Suppressor macrophage treated with lipopolysaccharide for 4 hours (primary cell): Measurements from ENCODE around the gene CD209.
A peak's percentile ranks its signal among the peaks of the same experiment; 100 is the strongest.

ENCODE experiments used
- DNase-seq: peaks from one replicate; pipeline ENCODE4 v3.0.0-alpha.2; 2020

Gene CD209

DNA sequence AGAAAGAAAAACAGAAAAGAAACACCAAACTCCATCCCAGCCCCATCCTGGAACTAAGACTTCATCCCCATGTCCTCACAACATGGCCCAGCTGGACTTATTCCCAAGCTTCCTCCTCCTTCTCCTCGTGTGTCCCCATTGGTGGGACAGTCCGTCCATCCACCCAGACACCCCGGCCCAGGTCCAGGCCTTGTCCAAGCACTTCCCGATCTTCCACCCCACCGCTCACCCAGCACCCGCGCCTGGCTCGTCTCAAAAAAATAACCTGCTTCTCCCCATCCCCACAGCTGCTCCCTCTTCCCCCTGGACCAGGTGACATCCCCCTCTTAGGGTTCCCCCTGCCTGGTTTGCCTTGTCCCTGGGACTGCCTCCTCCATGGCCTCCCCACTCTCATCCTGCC lies 44.0 kb downstream of the CD209 start:
- no peak for DNase-seq

DNA sequence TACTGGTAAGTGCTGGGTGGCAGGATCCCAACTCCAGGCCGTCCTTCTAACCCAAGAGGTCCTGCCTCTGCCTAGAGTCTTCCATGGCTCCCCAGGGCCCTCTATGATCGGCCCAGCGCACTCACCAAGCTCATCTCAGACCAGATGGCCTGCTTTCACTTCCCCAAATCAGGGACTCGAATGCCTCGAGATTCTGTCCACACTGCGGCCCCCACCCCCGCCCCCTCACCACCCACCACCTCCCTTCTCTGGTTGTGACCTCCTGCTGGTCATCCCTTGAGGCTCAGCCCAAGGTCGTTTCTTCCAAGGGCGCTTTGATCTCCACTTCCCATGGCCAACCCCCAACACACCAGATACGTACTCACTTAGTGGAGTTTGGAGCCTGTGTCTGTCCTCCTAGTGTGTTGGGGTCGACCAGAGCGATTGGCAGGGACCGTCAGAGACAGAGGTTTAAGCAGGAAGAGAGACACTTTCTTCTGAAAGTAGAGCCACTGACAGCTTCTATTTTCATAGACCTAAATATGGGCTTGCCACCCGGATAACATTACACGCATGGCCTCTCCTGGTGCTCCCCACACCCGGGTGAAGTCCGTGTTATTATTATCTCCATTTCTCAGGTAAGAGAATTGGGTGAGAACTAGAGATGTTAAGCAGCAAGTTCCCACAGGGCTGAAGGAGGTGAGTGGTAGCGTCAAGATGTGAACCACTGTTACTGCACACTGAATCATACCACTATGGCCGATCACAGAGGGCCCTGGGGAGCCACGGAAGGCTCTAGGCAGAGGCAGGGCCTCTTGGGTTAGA lies 45.5 kb downstream of the CD209 start, which contains the start of gene FCER2:
Gene FCER2 (minus strand): TSS at position 478 of the 804 bp plus-strand sequence. CDS start 2,371 bp downstream, outside the sequence.
- DNase-seq: peak; percentile 66

DNA sequence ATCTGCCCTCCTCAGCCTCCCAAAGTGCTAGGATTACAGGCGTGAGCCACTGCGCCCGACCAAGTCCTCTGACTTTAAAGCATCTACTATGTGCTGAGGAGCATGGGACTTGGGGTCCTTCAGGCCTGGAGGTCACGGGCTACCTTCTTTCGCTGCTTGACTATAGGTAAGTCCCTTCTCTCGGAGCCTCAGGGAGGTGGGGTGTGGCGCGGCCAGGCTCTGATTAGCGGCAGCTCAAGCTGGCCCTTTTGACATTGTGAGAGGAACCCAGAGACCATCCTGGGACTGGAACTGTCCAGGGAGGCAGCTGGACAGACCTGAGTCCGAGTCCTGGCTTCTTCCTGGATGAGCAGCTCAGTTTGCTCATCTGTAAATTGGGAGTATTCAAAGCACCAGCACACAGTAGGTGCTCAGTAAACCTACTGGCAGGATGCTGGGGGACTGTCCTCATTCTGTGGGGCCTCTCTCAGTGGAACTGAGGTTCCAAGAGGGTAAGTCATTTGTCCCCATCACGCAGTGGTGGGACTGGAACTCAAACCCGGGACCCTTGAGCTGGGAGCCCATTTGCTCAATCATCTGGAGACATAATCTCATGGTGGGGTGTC lies 46.2 kb downstream of the CD209 start:
- no peak for DNase-seq

GRCh38 chr19:7699417-7700401 lies 47.6 kb downstream of the CD209 start:
- peak; percentile 64 for DNase-seq

GRCh38 chr19:7699003-7699402 lies 48.3 kb downstream of the CD209 start:
- DNase-seq: no peak

DNA sequence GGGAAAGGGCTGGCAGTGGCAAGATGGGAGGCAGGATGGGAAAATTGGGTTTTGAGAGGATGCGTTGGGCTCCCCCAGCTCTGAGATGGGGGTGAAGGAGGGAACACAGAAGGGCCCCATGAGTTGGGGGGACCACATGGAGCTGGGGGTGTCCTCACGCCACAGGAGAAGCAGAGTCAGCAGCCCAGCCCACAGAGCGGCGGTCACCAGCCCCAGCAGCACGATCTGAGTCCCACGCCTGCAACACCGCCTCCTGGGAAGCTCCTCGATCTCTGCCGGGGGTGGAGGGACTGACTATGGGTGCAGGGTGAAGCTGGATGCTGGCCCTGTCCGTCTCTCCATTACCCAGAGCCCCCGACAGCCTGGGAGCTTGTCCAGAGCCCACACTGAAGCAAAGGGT lies 48.8 kb downstream of the CD209 start:
- no peak for DNase-seq

DNA sequence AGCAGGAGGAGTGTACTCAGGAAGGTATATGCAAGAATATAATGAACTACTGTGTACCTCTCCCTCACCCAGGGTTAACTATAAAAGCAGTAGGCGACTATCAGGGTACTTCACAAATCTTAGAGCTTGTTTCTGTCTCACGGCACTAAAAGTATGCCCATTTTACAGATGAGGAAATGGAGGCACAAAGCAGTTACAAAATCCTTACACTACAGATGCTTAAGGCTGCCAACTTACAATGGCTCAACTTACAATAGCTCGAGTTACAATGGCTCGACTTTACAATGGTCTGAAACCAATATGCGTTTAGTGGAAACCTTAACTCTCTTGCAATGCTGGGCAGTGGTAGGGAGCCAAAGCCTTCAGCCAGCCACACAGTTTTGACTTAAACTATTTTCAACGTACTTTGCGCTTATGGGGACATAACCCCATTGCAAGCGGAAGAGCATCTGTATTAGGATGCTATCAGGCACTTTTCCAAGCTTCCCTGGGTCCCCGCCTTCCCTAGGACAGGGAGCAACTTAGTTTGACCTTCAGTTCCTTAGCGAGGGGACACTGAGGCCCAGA lies 49.5 kb downstream of the CD209 start:
- DNase-seq: no peak

- no peak for DNase-seq
Observed at GRCh38 chr19:7694499-7694898, 52.8 kb downstream of the CD209 start.

- DNase-seq: no peak
Observed at GRCh38 chr19:7692417-7693088, 54.8 kb downstream of the CD209 start.

DNA sequence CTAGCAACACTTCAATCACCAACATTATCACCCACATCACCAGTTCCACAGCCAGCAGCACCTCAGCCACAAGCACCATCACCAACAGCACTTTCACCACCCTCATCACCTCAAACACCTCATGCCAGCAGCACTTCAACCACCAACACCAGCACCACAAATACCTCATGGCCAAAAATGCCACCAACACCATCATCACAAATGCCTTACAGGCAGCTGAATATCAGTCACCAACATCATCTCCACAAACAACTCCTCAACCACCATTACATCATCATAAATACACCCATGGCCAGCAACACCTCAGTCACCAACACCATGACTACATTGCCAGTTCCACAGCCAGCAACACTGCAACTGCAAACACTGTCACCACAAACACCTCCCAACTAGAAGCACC lies 55.8 kb downstream of the CD209 start:
- no peak for DNase-seq

DNA sequence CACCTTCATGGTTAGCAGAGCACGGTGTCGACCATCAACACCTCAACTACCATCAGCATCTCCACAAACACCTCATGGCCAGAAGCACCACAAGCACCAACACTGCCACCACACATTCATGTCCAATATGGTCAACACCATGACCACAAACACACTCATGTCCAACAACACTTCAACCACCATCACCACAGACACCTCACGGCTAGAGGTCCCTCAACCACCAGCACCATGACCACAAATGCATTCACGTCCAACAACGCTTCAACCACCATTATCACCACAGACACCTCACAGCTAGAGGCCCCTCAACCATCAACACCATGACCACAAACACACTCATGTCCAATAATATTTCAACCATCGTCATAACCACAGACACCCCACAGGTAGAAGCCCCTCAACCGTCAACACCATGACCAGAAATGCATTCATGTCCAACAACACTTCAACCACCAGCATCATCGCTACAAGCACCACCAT lies 56.5 kb downstream of the CD209 start:
- DNase-seq: no peak
